CD14-positive monocyte (primary cell): Measurements from ENCODE around the gene FGF21. TPM values are rescaled to one million over a fixed set of nuclear protein-coding genes. Genes with fewer than 3 reads are reported as not detected.

Experiments used
- DNase-seq, 3 donors: peaks; one replicate each; pipeline ENCODE4 v3.0.0-alpha.2; 2011 to 2022
- H2AFZ ChIP-seq: 2 replicates; pipeline ENCODE4 v1.6.0; 2012; ENCODE audit warnings: mild to moderate bottlenecking, low read depth, low read length, inconsistent platforms; ENCODE audit not compliant: insufficient read depth, poor library complexity, severe bottlenecking
- H3K27ac ChIP-seq, 2 donors: 1 replicate in 1 of 2; 2 replicates in 1 of 2; pipeline ENCODE4 v1.5.1; 2012 to 2013; ENCODE audit warnings: low read length in 2 of 2, control low read depth in 1 of 2, inconsistent platforms in 1 of 2, low read depth in 1 of 2, mild to moderate bottlenecking in 1 of 2
- H3K27me3 ChIP-seq, 2 donors: one replicate each; pipeline versions ENCODE4 v1.6.0 to v1.6.1; 2011 to 2013; ENCODE audit warnings: low read length in 2 of 2; ENCODE audit not compliant: control insufficient read depth in 2 of 2, insufficient read depth in 2 of 2
- H3K36me3 ChIP-seq, 2 donors: replicated peaks in 1 of 2; 1 replicate in 1 of 2; 2 replicates in 1 of 2; pipeline versions ENCODE4 v1.5.1 to v1.6.1; 2012 to 2013; ENCODE audit warnings: low read length in 2 of 2, control low read depth in 1 of 2, inconsistent platforms in 1 of 2, mild to moderate bottlenecking in 1 of 2; ENCODE audit not compliant: insufficient read depth in 2 of 2, control insufficient read depth in 1 of 2
- H3K4me1 ChIP-seq, 2 donors: 1 replicate in 1 of 2; 2 replicates in 1 of 2; pipeline versions ENCODE4 v1.5.1 to v1.6.1; 2012 to 2013; ENCODE audit warnings: low read length in 2 of 2, control low read depth in 1 of 2, inconsistent platforms in 1 of 2, mild to moderate bottlenecking in 1 of 2, moderate library complexity in 1 of 2; ENCODE audit not compliant: insufficient read depth in 2 of 2, control insufficient read depth in 1 of 2
- H3K4me2 ChIP-seq: replicated peaks from 2 replicates; pipeline ENCODE3; 2012; ENCODE audit warnings: low read length, moderate library complexity, mild to moderate bottlenecking; ENCODE audit not compliant: poor library complexity, severe bottlenecking; ENCODE audit errors: extremely low read depth
- H3K4me3 ChIP-seq, 3 experiments: fragments of 200-600 bp in 1 of 3; sonication (generic) in 1 of 3; replicated peaks in 1 of 3; 1 replicate in 2 of 3; 2 replicates in 1 of 3; pipeline ENCODE4 v1.5.1; 2011 to 2013; ENCODE audit warnings: low read length in 3 of 3, mild to moderate bottlenecking in 3 of 3, control low read depth in 2 of 3, low read depth in 2 of 3, inconsistent platforms in 1 of 3, moderate library complexity in 1 of 3
- H3K79me2 ChIP-seq: 2 replicates; pipeline ENCODE4 v1.6.0; 2012; ENCODE audit warnings: mild to moderate bottlenecking, control low read depth, inconsistent platforms, low read length, moderate library complexity; ENCODE audit not compliant: insufficient read depth
- H3K9ac ChIP-seq: 2 replicates; pipeline ENCODE4 v1.6.0; 2017; ENCODE audit warnings: low read length, mild to moderate bottlenecking; ENCODE audit not compliant: insufficient read depth, poor library complexity, severe bottlenecking
- H3K9me3 ChIP-seq, 2 donors: replicated peaks in 1 of 2; 1 replicate in 1 of 2; 2 replicates in 1 of 2; pipeline versions ENCODE4 v1.5.1 to v1.6.1; 2012 to 2013; ENCODE audit warnings: low read length in 2 of 2, control low read depth in 1 of 2; ENCODE audit not compliant: control insufficient read depth in 1 of 2, insufficient read depth in 1 of 2
- H4K20me1 ChIP-seq: 2 replicates; pipeline ENCODE4 v1.6.0; 2012; ENCODE audit warnings: mild to moderate bottlenecking, low read length, control low read depth, moderate library complexity; ENCODE audit not compliant: insufficient read depth
- H3K27ac Mint-ChIP-seq, 7 donors: one replicate each; pipeline ENCODE4 v1.8.0; 2020; ENCODE audit warnings: mild to moderate bottlenecking in 7 of 7, mixed read lengths in 7 of 7, moderate library complexity in 6 of 7, inconsistent platforms in 2 of 7
- H3K27me3 Mint-ChIP-seq, 3 donors: one replicate each; pipeline ENCODE4 v1.8.0; 2021 to 2022; ENCODE audit warnings: low read depth in 3 of 3, mild to moderate bottlenecking in 3 of 3, mixed read lengths in 3 of 3, moderate library complexity in 3 of 3, inconsistent platforms in 1 of 3
- H3K36me3 Mint-ChIP-seq, 2 donors: one replicate each; pipeline ENCODE4 v1.8.0; 2020; ENCODE audit warnings: mixed read lengths in 2 of 2, inconsistent platforms in 1 of 2, mild to moderate bottlenecking in 1 of 2
- H3K4me1 Mint-ChIP-seq: one replicate; pipeline ENCODE4 v1.8.0; 2020; ENCODE audit warnings: mild to moderate bottlenecking, mixed read lengths
- H3K4me3 Mint-ChIP-seq, 2 donors: one replicate each; pipeline ENCODE4 v1.8.0; 2020; ENCODE audit warnings: mild to moderate bottlenecking in 2 of 2, mixed read lengths in 2 of 2, moderate library complexity in 1 of 2
- H3K9me3 Mint-ChIP-seq, 7 donors: one replicate each; pipeline ENCODE4 v1.8.0; 2020 to 2022; ENCODE audit warnings: mixed read lengths in 7 of 7, mild to moderate bottlenecking in 6 of 7, moderate library complexity in 6 of 7, inconsistent platforms in 2 of 7
- CTCF ChIP-seq: fragments of 200-600 bp; IDR thresholded peaks from one replicate; pipeline ENCODE4 v1.8.0; 2022; ENCODE audit warnings: antibody characterized with exemption, mild to moderate bottlenecking
- WGBS: methylation state at CpG from one replicate; pipeline ENCODE4 v1.1.5; 2013; ENCODE audit warnings: missing lambda C conversion rate; ENCODE audit not compliant: insufficient coverage; 5-methylcytosine and 5-hydroxymethylcytosine counted together
- intact Hi-C, 2 donors: fragments of 100-400 bp; cut with micrococcal nuclease; formaldehyde crosslinking; loops; one replicate each; pipeline versions ENCODE4 v1.15.0 to v1.15.1; 2023
- polyA plus RNA-seq, 3 donors: library from polyadenylated mRNA; depleted of rRNA in 1 of 3; unstranded in 2 of 3; stranded (reverse) in 1 of 3; fragments of 300-500 nt in 2 of 3; fragments of >200 nt in 1 of 3; fragmentation: Illumina TruSeq in 2 of 3; gene quantifications; 1 replicate in 2 of 3; 2 replicates in 1 of 3; pipeline ENCODE4 v1.2.3, GENCODE V29; 2012 to 2021

FGF21 gene
- polyA plus RNA-seq, 3 donors = not detected

- no peaks in the 10 kb centered on the region for H4K20me1 ChIP-seq
- peaks cover 0 to 5% of the 10 kb centered on the region in 2 donors for H3K36me3 Mint-ChIP-seq
- peak overlapping the region in 1 of 7 donors; percentile 48 for H3K27ac Mint-ChIP-seq
- no peak overlapping the region for H3K4me2 ChIP-seq
- no peak overlapping the region for H3K4me3 Mint-ChIP-seq
- H3K4me1 ChIP-seq = peaks cover 4 to 6% of the 10 kb centered on the region in 2 donors
- H3K27me3 ChIP-seq = no peaks in the 10 kb centered on the region
- H3K27me3 Mint-ChIP-seq = peaks cover 2 to 4% (median 2%) of the 10 kb centered on the region in 3 donors
- no peaks in the 10 kb centered on the region for H3K9me3 ChIP-seq
- 96% methylated on average over 13 of the region's 20 CpGs for WGBS
- no peak for TF ChIP-seq CTCF
- no peaks in the 10 kb centered on the region for H3K79me2 ChIP-seq
- H3K9me3 Mint-ChIP-seq = no peaks in the 10 kb centered on the region
- intact Hi-C loops = loop anchor here in 1 of 2 donors (5.0 kb wide), 1 partner anchor 176 kb away; no protein-coding TSS in a partner anchor
- H3K36me3 ChIP-seq = no peaks in the 10 kb centered on the region
- no peak overlapping the region for H3K4me3 ChIP-seq
- peaks cover 6% of the 10 kb centered on the region for H3K4me1 Mint-ChIP-seq
- no peak overlapping the region for H3K27ac ChIP-seq
- H3K9ac ChIP-seq = no peak overlapping the region
- DNase-seq = no peak
- H2AFZ ChIP-seq = no peak overlapping the region
Observed at GRCh38 chr19:48796298-48797083, 41.2 kb downstream of the FGF21 start.

- Histone ChIP-seq H3K4me2 (no peak overlapping the region), H4K20me1 (no peaks in the 10 kb centered on the region), H2AFZ (no peak overlapping the region), H3K36me3 (no peaks in the 10 kb centered on the region), H3K27me3 (no peaks in the 10 kb centered on the region), H3K27ac (no peak overlapping the region), H3K4me3 (no peak overlapping the region), H3K9ac (no peak overlapping the region), H3K4me1 (peaks cover 4 to 6% of the 10 kb centered on the region in 2 donors), H3K9me3 (no peaks in the 10 kb centered on the region), H3K79me2 (no peaks in the 10 kb centered on the region)
- WGBS = 91% methylated on average over 5 of the region's 7 CpGs
- peaks cover 6% of the 10 kb centered on the region for H3K4me1 Mint-ChIP-seq
- no peak overlapping the region for H3K27ac Mint-ChIP-seq
- no peaks in the 10 kb centered on the region for H3K9me3 Mint-ChIP-seq
- H3K4me3 Mint-ChIP-seq = no peak overlapping the region
- intact Hi-C loops = loop anchor here in 1 of 2 donors (5.0 kb wide), 1 partner anchor 175 kb away; no protein-coding TSS in a partner anchor
- peaks cover 0 to 5% of the 10 kb centered on the region in 2 donors for H3K36me3 Mint-ChIP-seq
- H3K27me3 Mint-ChIP-seq = peaks cover 1 to 2% (median 2%) of the 10 kb centered on the region in 3 donors
- TF ChIP-seq CTCF = no peak
- DNase-seq = no peak
Observed at GRCh38 chr19:48797103-48797502, 41.8 kb downstream of the FGF21 start.
